HEK293 (cell line): ENCODE measurements around the gene SLC18A3.

Source experiments
- CTCF ChIA-PET: fragments of 350-600 bp; formaldehyde crosslinking; extraction: SDS; loops from one replicate; lab custom pipeline; 2021; ENCODE audit warnings: antibody characterized with exemption; lab: Yijun Ruan, JAX
- POLR2A ChIA-PET: fragments of 300-600 bp; formaldehyde crosslinking; extraction: SDS; loops from one replicate; lab custom pipeline; 2020; ENCODE audit warnings: antibody characterized with exemption, inconsistent platforms; lab: Yijun Ruan, JAX
- H3K27ac ChIP-seq: fragments of 200-500 bp; sonication (Bioruptor generic); 2 replicates; pipeline ENCODE4 v1.5.1; 2014; ENCODE audit warnings: low read depth, low read length, control low read depth, inconsistent platforms; ENCODE audit errors: extremely low read depth
- H3K36me3 ChIP-seq, 2 experiments: fragments of 200-500 bp in 1 of 2; sonication (Bioruptor generic) in 1 of 2; 1 replicate in 1 of 2; 2 replicates in 1 of 2; pipeline ENCODE4 v1.5.1; 2014 to 2017; ENCODE audit warnings: inconsistent platforms in 2 of 2, low read length in 2 of 2; ENCODE audit not compliant: control insufficient read depth in 2 of 2, insufficient read depth in 1 of 2
- H3K4me1 ChIP-seq: fragments of 200-500 bp; sonication (Bioruptor generic); 2 replicates; pipeline ENCODE4 v1.5.1; 2014; ENCODE audit warnings: mild to moderate bottlenecking, low read length, inconsistent platforms; ENCODE audit not compliant: control insufficient read depth, insufficient read depth
- H3K4me3 ChIP-seq: 2 replicates; pipeline ENCODE4 v1.5.1; 2011; ENCODE audit warnings: low read depth, mild to moderate bottlenecking, control low read depth, low read length, moderate library complexity
- H3K9me3 ChIP-seq: fragments of 200-500 bp; sonication (Bioruptor generic); 2 replicates; pipeline ENCODE4 v1.5.1; 2014; ENCODE audit warnings: low read depth, low read length, inconsistent platforms; ENCODE audit not compliant: control insufficient read depth, insufficient read depth
- GLIS1 ChIP-seq: fragments of 450-650 bp; formaldehyde crosslinking; IDR thresholded peaks from 2 replicates; pipeline ENCODE4 v1.5.1; 2016; ENCODE audit warnings: missing biosample characterization, missing genetic modification characterization
- KLF10 ChIP-seq: fragments of 450-650 bp; IDR thresholded peaks from 2 replicates; pipeline ENCODE4 v1.5.1; 2018; ENCODE audit warnings: missing biosample characterization, mild to moderate bottlenecking, missing genetic modification characterization
- KLF16 ChIP-seq: fragments of 450-650 bp; formaldehyde crosslinking; IDR thresholded peaks from 2 replicates; pipeline ENCODE4 v1.5.1; 2017; ENCODE audit warnings: missing biosample characterization, missing genetic modification characterization
- KLF7 ChIP-seq: fragments of 450-650 bp; formaldehyde crosslinking; IDR thresholded peaks from 2 replicates; pipeline ENCODE4 v1.5.1; 2016; ENCODE audit warnings: missing biosample characterization, missing genetic modification characterization, borderline replicate concordance
- ZIC2 ChIP-seq: fragments of 450-650 bp; formaldehyde crosslinking; IDR thresholded peaks from 2 replicates; pipeline ENCODE4 v1.5.1; 2016; ENCODE audit warnings: missing biosample characterization, missing genetic modification characterization
- ZNF121 ChIP-seq: fragments of 450-650 bp; formaldehyde crosslinking; IDR thresholded peaks from 2 replicates; pipeline ENCODE4 v1.5.1; 2016; ENCODE audit warnings: missing biosample characterization, missing genetic modification characterization
- ZNF138 ChIP-seq: fragments of 450-650 bp; formaldehyde crosslinking; IDR thresholded peaks from 2 replicates; pipeline ENCODE4 v1.5.1; 2016; ENCODE audit warnings: missing biosample characterization, missing genetic modification characterization, borderline replicate concordance
- ZNF211 ChIP-seq: fragments of 450-650 bp; formaldehyde crosslinking; IDR thresholded peaks from 2 replicates; pipeline ENCODE4 v1.5.1; 2016; ENCODE audit warnings: low read depth, missing biosample characterization, missing genetic modification characterization
- ZNF335 ChIP-seq: fragments of 450-650 bp; formaldehyde crosslinking; conservative IDR thresholded peaks from 2 replicates; pipeline ENCODE4 v1.5.1; 2016; ENCODE audit warnings: missing biosample characterization, missing genetic modification characterization
- ZNF473 ChIP-seq: fragments of 450-650 bp; formaldehyde crosslinking; IDR thresholded peaks from 2 replicates; pipeline ENCODE4 v1.5.1; 2017; ENCODE audit warnings: missing biosample characterization, missing genetic modification characterization
- ZNF544 ChIP-seq: fragments of 450-650 bp; formaldehyde crosslinking; IDR thresholded peaks from 2 replicates; pipeline ENCODE4 v1.5.0; 2017; ENCODE audit warnings: missing biosample characterization, missing genetic modification characterization
- ZNF548 ChIP-seq: fragments of 450-650 bp; formaldehyde crosslinking; IDR thresholded peaks from 2 replicates; pipeline ENCODE4 v1.5.1; 2016; ENCODE audit warnings: missing biosample characterization, missing genetic modification characterization
- ZNF549 ChIP-seq: fragments of 450-650 bp; IDR thresholded peaks from 2 replicates; pipeline ENCODE4 v1.5.1; 2018; ENCODE audit warnings: missing biosample characterization, missing genetic modification characterization, mild to moderate bottlenecking, inconsistent platforms, moderate library complexity
- ZNF596 ChIP-seq: fragments of 450-650 bp; IDR thresholded peaks from 2 replicates; pipeline ENCODE4 v1.5.0; 2018; ENCODE audit warnings: missing biosample characterization, mild to moderate bottlenecking, missing genetic modification characterization, moderate library complexity
- ZNF623 ChIP-seq: fragments of 450-650 bp; formaldehyde crosslinking; IDR thresholded peaks from 2 replicates; pipeline ENCODE4 v1.5.1; 2016; ENCODE audit warnings: missing biosample characterization, missing genetic modification characterization
- ZNF624 ChIP-seq: fragments of 450-650 bp; formaldehyde crosslinking; IDR thresholded peaks from 2 replicates; pipeline ENCODE4 v1.5.1; 2017; ENCODE audit warnings: missing biosample characterization, missing genetic modification characterization
- ZNF626 ChIP-seq: fragments of 450-650 bp; sonication (Bioruptor Pico); formaldehyde crosslinking; IDR thresholded peaks from 2 replicates; pipeline ENCODE4 v1.5.1; 2018; ENCODE audit warnings: missing biosample characterization, missing genetic modification characterization, inconsistent platforms
- ZNF660 ChIP-seq: fragments of 450-650 bp; IDR thresholded peaks from 2 replicates; pipeline ENCODE4 v1.5.1; 2018; ENCODE audit warnings: missing biosample characterization, mild to moderate bottlenecking, missing genetic modification characterization
- ZNF776 ChIP-seq: fragments of 450-650 bp; formaldehyde crosslinking; IDR thresholded peaks from 2 replicates; pipeline ENCODE4 v1.5.0; 2017; ENCODE audit warnings: missing biosample characterization, missing genetic modification characterization, borderline replicate concordance
- ZNF785 ChIP-seq: fragments of 450-650 bp; formaldehyde crosslinking; IDR thresholded peaks from 2 replicates; pipeline ENCODE4 v1.5.1; 2016; ENCODE audit warnings: missing biosample characterization, missing genetic modification characterization
- ZNF792 ChIP-seq: fragments of 450-650 bp; formaldehyde crosslinking; IDR thresholded peaks from 2 replicates; pipeline ENCODE4 v1.5.1; 2016; ENCODE audit warnings: missing biosample characterization, missing genetic modification characterization
- ZNF830 ChIP-seq: fragments of 450-650 bp; IDR thresholded peaks from 2 replicates; pipeline ENCODE4 v1.5.0; 2018; ENCODE audit warnings: missing biosample characterization, missing genetic modification characterization, low read depth, mild to moderate bottlenecking, moderate library complexity
- ZSCAN16 ChIP-seq: fragments of 450-650 bp; formaldehyde crosslinking; IDR thresholded peaks from 2 replicates; pipeline ENCODE4 v1.5.1; 2016; ENCODE audit warnings: missing biosample characterization, missing genetic modification characterization
- TF ChIP-seq, protein P1 (sequence below): fragments of 450-650 bp; IDR thresholded peaks from 2 replicates; pipeline ENCODE4 v1.5.1; 2018; ENCODE audit warnings: missing biosample characterization, mild to moderate bottlenecking, missing genetic modification characterization

SLC18A3 gene

DNA sequence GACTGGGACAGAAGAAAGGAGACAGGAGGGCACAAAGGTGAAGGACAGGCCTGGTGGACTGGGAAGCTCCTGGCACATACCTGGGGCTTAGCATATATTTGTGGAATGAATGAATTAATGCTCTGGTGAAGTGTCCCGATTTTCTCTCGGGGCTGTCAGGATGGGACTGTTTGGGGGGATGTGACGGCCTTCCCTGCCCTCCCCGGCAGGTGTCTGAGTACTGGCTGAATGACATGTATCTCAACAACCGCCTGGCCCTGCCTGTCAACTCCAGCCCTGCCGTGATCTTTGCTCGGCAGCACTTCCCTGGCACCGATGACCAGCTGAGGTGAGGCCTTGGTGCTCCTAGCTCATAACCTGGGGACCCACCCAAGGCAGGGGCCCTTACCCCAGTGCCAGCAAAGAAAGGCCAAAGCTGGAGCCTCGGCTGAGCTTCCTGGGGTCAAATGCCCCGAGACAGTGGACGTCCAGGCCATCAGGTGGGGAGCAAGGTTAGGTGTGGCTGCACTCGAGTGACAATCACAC is 10.2 kb downstream of the SLC18A3 start:
- H3K36me3 ChIP-seq, result no peaks in the 10 kb centered on the region
- no peaks in the 10 kb centered on the region for H3K4me1 ChIP-seq
- H3K4me3 ChIP-seq, result no peak overlapping the region
- ChIA-PET CTCF (interaction anchor here (1.0 kb wide), 1 partner anchor 27 kb away, joined by 3 read pairs; no protein-coding TSS in a partner anchor), POLR2A (no interaction called here)
- TF ChIP-seq ZNF548 (no peak), ZIC2 (tag by site-specific recombination) (no peak), ZNF138 (tag by site-specific recombination) (no peak), ZNF596 (tag by site-specific recombination) (no peak)
- H3K9me3 ChIP-seq, result no peaks in the 10 kb centered on the region
- no peak overlapping the region for H3K27ac ChIP-seq

DNA sequence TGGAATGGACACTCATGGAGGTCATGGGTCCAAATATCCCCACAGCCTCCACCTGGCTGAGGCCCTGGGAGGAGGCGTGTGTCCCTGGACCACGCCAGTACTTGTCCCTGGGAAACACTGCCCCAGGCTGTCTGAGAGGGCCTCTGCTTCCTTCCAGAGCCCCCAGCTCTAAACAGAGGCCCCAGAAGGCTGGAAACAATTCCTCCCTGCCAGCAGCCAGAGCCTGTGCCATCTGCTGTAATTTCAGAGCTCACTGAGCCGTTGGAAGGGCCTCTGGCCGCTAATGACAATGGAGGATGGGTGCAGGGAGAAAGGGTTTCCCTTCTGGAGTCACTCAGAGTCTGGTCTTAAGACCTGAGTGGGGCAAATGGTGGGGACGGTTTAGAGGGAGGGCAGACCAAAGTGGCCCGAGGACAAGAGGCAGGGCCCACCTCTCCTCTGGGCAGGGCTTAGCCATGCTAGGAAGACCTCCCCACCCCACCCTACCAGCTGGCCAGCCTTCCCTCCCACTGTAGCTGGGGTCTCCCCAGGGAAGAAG is 10.8 kb downstream of the SLC18A3 start:
- CTCF ChIA-PET, result interaction anchor here (1.0 kb wide), 1 partner anchor 28 kb away, joined by 3 read pairs; no protein-coding TSS in a partner anchor
- H3K4me3 ChIP-seq, result no peak overlapping the region

DNA sequence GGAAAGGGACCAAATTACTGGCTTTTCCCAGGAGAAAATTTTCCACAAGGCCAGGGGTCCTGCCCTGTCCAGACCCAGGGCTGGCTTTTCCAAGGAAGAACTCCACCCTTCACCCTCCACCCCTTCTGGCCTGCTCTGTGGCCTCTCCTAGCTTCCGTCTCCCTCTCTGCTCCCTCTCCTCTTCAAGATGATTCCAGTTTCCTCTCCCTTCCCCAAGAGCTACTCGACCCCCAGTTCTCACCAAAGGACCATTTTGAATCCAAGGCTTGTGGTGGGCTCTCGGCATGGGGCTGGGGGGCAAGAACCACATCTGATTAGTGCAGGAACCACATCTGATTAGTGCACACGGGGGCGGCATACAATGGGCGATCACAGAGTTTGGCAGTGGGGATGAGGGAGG is 11.5 kb downstream of the SLC18A3 start:
- TF ChIP-seq GLIS1 (tag by site-specific recombination) (no peak), ZNF830 (tag by site-specific recombination) (no peak), ZNF660 (tag by site-specific recombination) (no peak), ZNF211 (tag by site-specific recombination) (no peak), ZNF549 (tag by site-specific recombination) (no peak), ZNF121 (no peak)
- TF ChIP-seq, all 188 proteins: peak for 0
- no peaks in the 10 kb centered on the region for H3K4me1 ChIP-seq
- H3K36me3 ChIP-seq, result no peaks in the 10 kb centered on the region
- no peak overlapping the region for H3K4me3 ChIP-seq
- H3K27ac ChIP-seq, result no peak overlapping the region
- ChIA-PET POLR2A (no interaction called here), CTCF (interaction anchor here (1.0 kb wide), 1 partner anchor 28 kb away, joined by 3 read pairs; no protein-coding TSS in a partner anchor)
- no peaks in the 10 kb centered on the region for H3K9me3 ChIP-seq

More for the DNA sequence above, 10.8 kb downstream of the SLC18A3 start:
- no peak overlapping the region for H3K27ac ChIP-seq
- POLR2A ChIA-PET, result no interaction called here
- no peaks in the 10 kb centered on the region for H3K36me3 ChIP-seq
- no peaks in the 10 kb centered on the region for H3K9me3 ChIP-seq
- H3K4me1 ChIP-seq, result no peaks in the 10 kb centered on the region
- TF ChIP-seq ZNF473 (tag by site-specific recombination) (no peak), KLF10 (tag by site-specific recombination) (no peak), ZNF623 (tag by site-specific recombination) (no peak)

DNA sequence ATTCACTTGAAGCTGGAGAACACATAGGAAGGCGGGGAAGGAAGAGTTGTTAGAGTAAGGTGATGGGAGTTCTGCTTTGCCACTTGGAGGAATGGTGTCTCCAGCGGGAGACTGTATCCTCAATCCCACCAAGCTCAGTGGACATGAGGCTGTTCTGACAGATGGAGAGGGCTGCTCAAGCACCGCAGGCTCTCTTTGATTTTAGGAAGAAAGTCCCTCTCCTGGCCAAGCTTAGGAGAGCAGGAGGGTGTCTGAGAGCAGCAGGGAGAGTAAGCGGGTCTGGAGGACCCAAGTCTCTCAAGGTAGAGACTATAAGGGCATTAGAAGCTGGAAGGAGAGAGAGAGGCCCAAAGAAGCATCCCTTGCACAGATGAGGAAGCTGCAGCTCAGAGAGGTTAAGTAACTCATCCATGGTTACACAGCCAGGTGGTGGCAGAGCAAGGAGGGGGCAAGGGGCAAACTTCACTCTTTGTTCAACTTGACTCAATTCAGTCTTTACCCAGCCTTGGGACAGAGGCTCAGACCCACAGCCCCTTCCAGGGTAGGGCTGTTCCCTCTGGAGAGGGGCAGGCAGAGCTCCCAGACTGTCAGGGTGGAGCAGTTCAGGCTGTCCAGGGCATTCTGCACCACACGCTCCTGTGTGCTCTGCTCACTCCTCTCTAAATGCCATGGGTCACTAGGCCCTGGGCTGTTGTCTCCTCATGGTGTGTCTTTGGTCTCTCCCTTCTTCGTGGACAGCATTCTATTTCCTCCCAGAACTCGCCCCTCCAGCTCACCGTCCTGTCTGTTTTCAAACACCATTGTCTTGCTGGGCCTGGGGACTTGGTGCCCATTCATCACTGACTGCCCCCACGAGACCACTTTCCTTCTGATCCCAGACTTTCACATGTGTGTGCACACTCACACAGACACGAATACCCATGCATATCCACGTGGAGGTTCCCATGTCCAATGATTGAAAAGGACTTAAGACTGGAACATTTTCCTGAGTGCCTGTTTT is 12.6 kb downstream of the SLC18A3 start:
- no peaks in the 10 kb centered on the region for H3K9me3 ChIP-seq
- ChIA-PET POLR2A (no interaction called here), CTCF (interaction anchor here (0.7 kb wide), 1 partner anchor 22 kb away, joined by 3 read pairs; no protein-coding TSS in a partner anchor)
- no peak overlapping the region for H3K4me3 ChIP-seq
- no peak overlapping the region for H3K27ac ChIP-seq
- H3K4me1 ChIP-seq, result no peaks in the 10 kb centered on the region
- H3K36me3 ChIP-seq, result no peaks in the 10 kb centered on the region
- TF ChIP-seq ZNF624 (tag by site-specific recombination) (no peak), ZNF544 (tag by site-specific recombination) (no peak), ZNF335 (tag by site-specific recombination) (no peak), ZNF785 (tag by site-specific recombination) (no peak), ZNF626 (tag by site-specific recombination) (no peak), KLF16 (no peak), KLF7 (no peak), ZSCAN16 (tag by site-specific recombination) (no peak), ZNF792 (no peak), ZNF776 (tag by site-specific recombination) (no peak)
- TF ChIP-seq, protein P1, sequence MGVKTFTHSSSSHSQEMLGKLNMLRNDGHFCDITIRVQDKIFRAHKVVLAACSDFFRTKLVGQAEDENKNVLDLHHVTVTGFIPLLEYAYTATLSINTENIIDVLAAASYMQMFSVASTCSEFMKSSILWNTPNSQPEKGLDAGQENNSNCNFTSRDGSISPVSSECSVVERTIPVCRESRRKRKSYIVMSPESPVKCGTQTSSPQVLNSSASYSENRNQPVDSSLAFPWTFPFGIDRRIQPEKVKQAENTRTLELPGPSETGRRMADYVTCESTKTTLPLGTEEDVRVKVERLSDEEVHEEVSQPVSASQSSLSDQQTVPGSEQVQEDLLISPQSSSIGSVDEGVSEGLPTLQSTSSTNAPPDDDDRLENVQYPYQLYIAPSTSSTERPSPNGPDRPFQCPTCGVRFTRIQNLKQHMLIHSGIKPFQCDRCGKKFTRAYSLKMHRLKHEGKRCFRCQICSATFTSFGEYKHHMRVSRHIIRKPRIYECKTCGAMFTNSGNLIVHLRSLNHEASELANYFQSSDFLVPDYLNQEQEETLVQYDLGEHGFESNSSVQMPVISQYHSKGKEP, result no peak
